Measurements from ENCODE around the gene BCAS3.
"Not testable (repeated sequence)": the region's sequence is repeated elsewhere in the genome, so short reads cannot be mapped to it uniquely, and the experiment has no call there.

BCAS3 gene

DNA sequence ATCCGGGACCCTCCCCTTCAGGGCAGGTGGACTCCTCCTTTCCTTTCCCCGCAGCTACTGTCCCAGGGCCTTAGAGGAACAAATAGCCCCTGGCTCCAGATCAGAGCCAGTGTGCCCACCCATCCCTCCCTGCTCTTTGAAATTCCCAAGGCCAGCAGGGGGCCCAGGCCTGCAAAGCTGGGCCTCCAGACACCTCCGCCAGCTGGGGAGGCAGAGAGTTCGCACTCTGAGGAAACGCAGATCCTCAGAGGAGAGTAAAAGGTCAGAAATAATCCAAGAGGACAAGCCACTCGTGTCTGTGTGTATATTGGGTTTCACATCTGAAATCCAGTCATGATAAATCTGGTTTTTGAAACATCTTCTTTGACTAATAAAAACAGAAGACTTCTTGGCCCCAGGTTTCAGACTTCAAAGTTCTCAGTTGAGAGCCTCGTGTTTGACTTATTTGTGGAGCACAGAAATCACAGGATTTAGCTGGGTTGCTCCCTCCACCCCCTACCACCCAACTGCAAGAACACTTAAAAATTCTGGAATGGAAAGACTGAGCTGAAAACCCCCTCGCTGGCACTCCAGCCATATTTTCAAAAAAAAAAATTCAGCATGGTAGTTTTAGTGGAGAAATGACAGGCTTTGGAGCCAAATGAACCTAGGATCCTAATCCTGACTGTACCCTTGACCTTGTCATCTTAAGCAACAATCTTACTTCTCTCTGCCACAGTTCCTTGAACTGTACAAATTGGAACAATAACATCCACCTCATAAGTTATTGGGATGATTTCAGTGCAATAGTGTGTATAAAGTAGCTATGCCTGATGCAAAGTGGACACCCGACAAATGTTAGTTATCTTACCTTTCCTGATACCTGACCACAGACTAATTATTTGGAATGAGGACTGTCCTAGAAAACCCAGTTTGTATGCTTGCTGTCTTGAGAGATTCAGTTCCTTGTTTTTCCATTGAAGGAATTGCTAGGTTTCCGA, 677.5 kb downstream of the BCAS3 start:
- TF ChIP-seq, protein P1, sequence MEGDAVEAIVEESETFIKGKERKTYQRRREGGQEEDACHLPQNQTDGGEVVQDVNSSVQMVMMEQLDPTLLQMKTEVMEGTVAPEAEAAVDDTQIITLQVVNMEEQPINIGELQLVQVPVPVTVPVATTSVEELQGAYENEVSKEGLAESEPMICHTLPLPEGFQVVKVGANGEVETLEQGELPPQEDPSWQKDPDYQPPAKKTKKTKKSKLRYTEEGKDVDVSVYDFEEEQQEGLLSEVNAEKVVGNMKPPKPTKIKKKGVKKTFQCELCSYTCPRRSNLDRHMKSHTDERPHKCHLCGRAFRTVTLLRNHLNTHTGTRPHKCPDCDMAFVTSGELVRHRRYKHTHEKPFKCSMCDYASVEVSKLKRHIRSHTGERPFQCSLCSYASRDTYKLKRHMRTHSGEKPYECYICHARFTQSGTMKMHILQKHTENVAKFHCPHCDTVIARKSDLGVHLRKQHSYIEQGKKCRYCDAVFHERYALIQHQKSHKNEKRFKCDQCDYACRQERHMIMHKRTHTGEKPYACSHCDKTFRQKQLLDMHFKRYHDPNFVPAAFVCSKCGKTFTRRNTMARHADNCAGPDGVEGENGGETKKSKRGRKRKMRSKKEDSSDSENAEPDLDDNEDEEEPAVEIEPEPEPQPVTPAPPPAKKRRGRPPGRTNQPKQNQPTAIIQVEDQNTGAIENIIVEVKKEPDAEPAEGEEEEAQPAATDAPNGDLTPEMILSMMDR (conservative IDR thresholded peaks at IDR 0.05; ENCODE audit: low read depth, low read length), result no peak
- H3K27me3 ChIP-seq (ENCODE audit: insufficient read depth, low read depth), result no peaks in the 10 kb centered on the region
- no peaks in the 10 kb centered on the region for H3K4me1 ChIP-seq (ENCODE audit: low read depth, poor library complexity, severe bottlenecking)

GRCh38 chr17:61357061-61357460, 679.4 kb downstream of the BCAS3 start:
- not testable (repeated sequence) for H3K4me1 ChIP-seq (ENCODE audit: low read depth, poor library complexity, severe bottlenecking); H3K4me2 ChIP-seq; H2AFZ ChIP-seq (ENCODE audit: low read depth); H3K4me3 ChIP-seq (IDR thresholded peaks at IDR 0.05; ENCODE audit: insufficient read depth, low read depth, low read length); H3K79me2 ChIP-seq (ENCODE audit: insufficient read depth, low read depth); H3K9ac ChIP-seq; H4K20me1 ChIP-seq (ENCODE audit: insufficient read depth); H3K27me3 ChIP-seq (ENCODE audit: insufficient read depth, low read depth); H3K27ac ChIP-seq; H3K36me3 ChIP-seq (ENCODE audit: insufficient read depth)

More for the DNA sequence above, 677.5 kb downstream of the BCAS3 start:
- no peaks in the 10 kb centered on the region for H3K36me3 ChIP-seq (ENCODE audit: insufficient read depth)
- H2AFZ ChIP-seq (ENCODE audit: low read depth), result no peak overlapping the region
- H4K20me1 ChIP-seq (ENCODE audit: insufficient read depth), result no peaks in the 10 kb centered on the region
- no peak overlapping the region for H3K27ac ChIP-seq
- no peaks in the 10 kb centered on the region for H3K79me2 ChIP-seq (ENCODE audit: insufficient read depth, low read depth)
- H3K9ac ChIP-seq, result no peak overlapping the region
- no peak overlapping the region for H3K4me3 ChIP-seq (IDR thresholded peaks at IDR 0.05; ENCODE audit: insufficient read depth, low read depth, low read length)
- H3K4me2 ChIP-seq, result no peak overlapping the region

GRCh38 chr17:61359513-61359912, 681.9 kb downstream of the BCAS3 start:
- not testable (repeated sequence) for H3K27ac ChIP-seq; H2AFZ ChIP-seq (ENCODE audit: low read depth); H3K4me3 ChIP-seq (IDR thresholded peaks at IDR 0.05; ENCODE audit: insufficient read depth, low read depth, low read length); H3K27me3 ChIP-seq (ENCODE audit: insufficient read depth, low read depth); H4K20me1 ChIP-seq (ENCODE audit: insufficient read depth); H3K79me2 ChIP-seq (ENCODE audit: insufficient read depth, low read depth); H3K4me2 ChIP-seq; H3K36me3 ChIP-seq (ENCODE audit: insufficient read depth); H3K4me1 ChIP-seq (ENCODE audit: low read depth, poor library complexity, severe bottlenecking); H3K9ac ChIP-seq

- no peaks in the 10 kb centered on the region for H4K20me1 ChIP-seq (ENCODE audit: insufficient read depth)
- no peaks in the 10 kb centered on the region for H3K79me2 ChIP-seq (ENCODE audit: insufficient read depth, low read depth)
- no peaks in the 10 kb centered on the region for H3K4me1 ChIP-seq (ENCODE audit: low read depth, poor library complexity, severe bottlenecking)
- H3K27me3 ChIP-seq (ENCODE audit: insufficient read depth, low read depth), result no peaks in the 10 kb centered on the region
- H3K4me2 ChIP-seq, result no peak overlapping the region
- TF ChIP-seq, protein P1 (conservative IDR thresholded peaks at IDR 0.05; ENCODE audit: low read depth, low read length), result no peak
- H3K36me3 ChIP-seq (ENCODE audit: insufficient read depth), result no peaks in the 10 kb centered on the region
- no peak overlapping the region for H2AFZ ChIP-seq (ENCODE audit: low read depth)
- no peak overlapping the region for H3K9ac ChIP-seq
- H3K27ac ChIP-seq, result no peak overlapping the region
- H3K4me3 ChIP-seq (IDR thresholded peaks at IDR 0.05; ENCODE audit: insufficient read depth, low read depth, low read length), result no peak overlapping the region
These were observed 682.8 kb downstream of the BCAS3 start for GRCh38 chr17:61360318-61360943.

GRCh38 chr17:61361084-61361483, 683.4 kb downstream of the BCAS3 start:
- Histone ChIP-seq H3K27ac (no peak overlapping the region), H4K20me1 (ENCODE audit: insufficient read depth) (no peaks in the 10 kb centered on the region), H3K79me2 (ENCODE audit: insufficient read depth, low read depth) (no peaks in the 10 kb centered on the region), H3K4me1 (ENCODE audit: low read depth, poor library complexity, severe bottlenecking) (no peaks in the 10 kb centered on the region), H3K9ac (no peak overlapping the region), H3K27me3 (ENCODE audit: insufficient read depth, low read depth) (no peaks in the 10 kb centered on the region), H3K36me3 (ENCODE audit: insufficient read depth) (no peaks in the 10 kb centered on the region), H3K4me2 (no peak overlapping the region), H3K4me3 (IDR thresholded peaks at IDR 0.05; ENCODE audit: insufficient read depth, low read depth, low read length) (no peak overlapping the region), H2AFZ (ENCODE audit: low read depth) (no peak overlapping the region)
- TF ChIP-seq, protein P1 (conservative IDR thresholded peaks at IDR 0.05; ENCODE audit: low read depth, low read length), result no peak

Measured in KMS-11 (cell line).